ENCODE data around the gene ROR1. TPM values are rescaled to one million over a fixed set of nuclear protein-coding genes. Genes with fewer than 3 reads are reported as not detected.

ROR1 gene
- total and polyA plus RNA-seq, 2 experiments from 2014 or later: 27.6 to 47.8 TPM

DNA sequence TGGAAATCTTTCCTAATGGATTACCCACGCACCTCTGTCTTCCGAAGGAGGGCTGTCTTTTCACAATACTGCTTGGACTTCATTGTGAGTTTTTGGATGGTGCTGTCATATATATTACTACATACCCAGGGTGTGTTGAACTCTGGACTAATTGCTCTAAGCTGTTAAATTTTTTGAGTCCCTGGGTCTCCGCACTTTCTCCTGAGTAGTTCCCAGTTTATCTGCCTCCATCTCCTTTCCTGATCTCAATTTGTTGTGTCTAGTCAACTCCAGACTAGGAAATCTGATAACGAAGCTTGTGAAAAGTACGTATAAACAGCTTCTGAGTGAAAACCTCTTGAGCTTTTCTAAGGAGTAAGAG, 211.1 kb downstream of the ROR1 start:
- H3K4me1 ChIP-seq (ENCODE audit: low read depth): peaks cover 22% of the 10 kb centered on the region
- TF ChIP-seq, protein P1, sequence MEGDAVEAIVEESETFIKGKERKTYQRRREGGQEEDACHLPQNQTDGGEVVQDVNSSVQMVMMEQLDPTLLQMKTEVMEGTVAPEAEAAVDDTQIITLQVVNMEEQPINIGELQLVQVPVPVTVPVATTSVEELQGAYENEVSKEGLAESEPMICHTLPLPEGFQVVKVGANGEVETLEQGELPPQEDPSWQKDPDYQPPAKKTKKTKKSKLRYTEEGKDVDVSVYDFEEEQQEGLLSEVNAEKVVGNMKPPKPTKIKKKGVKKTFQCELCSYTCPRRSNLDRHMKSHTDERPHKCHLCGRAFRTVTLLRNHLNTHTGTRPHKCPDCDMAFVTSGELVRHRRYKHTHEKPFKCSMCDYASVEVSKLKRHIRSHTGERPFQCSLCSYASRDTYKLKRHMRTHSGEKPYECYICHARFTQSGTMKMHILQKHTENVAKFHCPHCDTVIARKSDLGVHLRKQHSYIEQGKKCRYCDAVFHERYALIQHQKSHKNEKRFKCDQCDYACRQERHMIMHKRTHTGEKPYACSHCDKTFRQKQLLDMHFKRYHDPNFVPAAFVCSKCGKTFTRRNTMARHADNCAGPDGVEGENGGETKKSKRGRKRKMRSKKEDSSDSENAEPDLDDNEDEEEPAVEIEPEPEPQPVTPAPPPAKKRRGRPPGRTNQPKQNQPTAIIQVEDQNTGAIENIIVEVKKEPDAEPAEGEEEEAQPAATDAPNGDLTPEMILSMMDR (IDR thresholded peaks at IDR 0.05; ENCODE audit: low read depth, low read length): no peak
- no peaks in the 10 kb centered on the region for H3K9me3 ChIP-seq (ENCODE audit: low read depth)
- no peak overlapping the region for H3K27ac ChIP-seq
- H3K4me3 ChIP-seq: no peak overlapping the region
- no peaks in the 10 kb centered on the region for H3K36me3 ChIP-seq
- no peak for DNase-seq (ENCODE audit: low read depth in 1 of 2, low spot score in 1 of 2)
- no peaks in the 10 kb centered on the region for H3K27me3 ChIP-seq

DNA sequence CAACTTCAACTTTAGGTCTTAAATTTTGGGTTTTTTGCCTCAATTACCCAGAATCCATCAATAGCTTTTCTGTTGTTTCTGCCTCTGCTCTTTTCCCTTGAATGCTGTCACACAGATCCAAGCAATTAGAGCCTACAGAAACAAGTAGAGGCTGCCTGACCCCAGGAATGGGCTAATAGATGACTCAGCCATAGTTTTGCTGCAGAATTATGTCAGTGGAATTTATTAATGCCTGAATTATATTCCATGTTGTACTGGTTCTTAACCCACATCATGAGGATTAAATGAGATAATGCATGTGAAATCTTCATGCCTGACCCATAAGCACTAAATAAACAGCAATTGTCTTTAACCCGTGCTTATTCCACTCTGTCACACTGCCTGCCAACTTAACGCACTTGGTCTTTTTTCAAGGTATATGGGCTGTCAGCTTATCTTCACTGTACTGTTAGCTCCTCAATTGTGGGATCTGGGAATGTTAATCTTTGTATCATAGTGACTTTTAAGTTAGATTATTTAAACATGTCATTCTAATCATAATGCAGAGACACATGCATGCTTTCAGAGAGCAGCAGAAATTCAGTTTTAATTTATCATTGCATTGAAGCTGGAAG, 213.3 kb downstream of the ROR1 start:
- H3K36me3 ChIP-seq: no peaks in the 10 kb centered on the region
- H3K9me3 ChIP-seq (ENCODE audit: low read depth): no peaks in the 10 kb centered on the region
- DNase-seq (ENCODE audit: low read depth in 1 of 2, low spot score in 1 of 2): peak in 1 of 2 donors; percentile 46
- peak overlapping the region; percentile 2 for H3K27ac ChIP-seq
- H3K4me3 ChIP-seq: no peak overlapping the region
- H3K4me1 ChIP-seq (ENCODE audit: low read depth): peaks cover 22% of the 10 kb centered on the region
- H3K27me3 ChIP-seq: no peaks in the 10 kb centered on the region
- TF ChIP-seq, protein P1 (IDR thresholded peaks at IDR 0.05; ENCODE audit: low read depth, low read length): no peak

DNA sequence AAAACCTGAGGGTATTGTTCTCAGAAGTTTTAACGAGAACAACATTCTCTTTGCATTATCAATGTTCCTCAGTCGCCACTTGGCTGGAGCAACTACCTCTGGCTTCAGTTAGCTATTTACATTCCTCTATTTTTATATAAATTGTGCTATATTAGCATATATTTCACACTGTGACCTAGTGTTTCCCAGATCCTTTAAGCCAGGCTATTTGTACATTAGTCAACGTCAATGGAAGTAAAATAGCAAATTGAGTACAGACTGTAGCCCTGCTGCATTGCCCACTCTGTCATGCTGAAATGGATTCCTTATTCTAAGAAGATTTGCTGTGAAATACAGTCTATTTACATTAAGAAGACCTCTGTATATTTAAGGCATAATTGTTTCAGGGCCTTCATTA, 213.8 kb downstream of the ROR1 start:
- Histone ChIP-seq H3K27me3 (no peaks in the 10 kb centered on the region), H3K36me3 (no peaks in the 10 kb centered on the region), H3K4me1 (ENCODE audit: low read depth) (peaks cover 22% of the 10 kb centered on the region), H3K4me3 (no peak overlapping the region), H3K27ac (peak overlapping the region; percentile 2), H3K9me3 (ENCODE audit: low read depth) (no peaks in the 10 kb centered on the region)
- no peak for DNase-seq (ENCODE audit: low read depth in 1 of 2, low spot score in 1 of 2)
- TF ChIP-seq, protein P1 (IDR thresholded peaks at IDR 0.05; ENCODE audit: low read depth, low read length): no peak

DNA sequence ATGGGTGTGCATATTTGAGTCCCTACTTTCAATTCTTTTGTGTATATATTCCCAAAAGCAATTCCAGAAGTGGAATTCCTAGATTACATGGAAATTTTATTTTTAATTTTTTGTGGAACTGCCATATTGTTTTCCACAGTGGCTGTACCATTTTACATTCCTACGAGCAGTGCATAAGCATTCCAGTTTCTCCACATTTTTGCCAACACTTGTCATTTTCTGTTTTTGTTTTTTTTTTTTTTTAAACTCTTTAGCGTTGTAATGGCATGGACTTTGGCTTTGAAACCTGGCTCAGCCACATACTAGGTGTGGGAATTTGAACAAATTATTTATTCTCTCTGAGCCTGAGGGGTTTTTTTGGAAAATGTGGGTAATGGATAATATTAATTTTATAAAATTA, 215.1 kb downstream of the ROR1 start:
- H3K4me3 ChIP-seq: no peak overlapping the region
- no peak for DNase-seq (ENCODE audit: low read depth in 1 of 2, low spot score in 1 of 2)
- H3K27ac ChIP-seq: no peak overlapping the region
- no peaks in the 10 kb centered on the region for H3K27me3 ChIP-seq
- H3K36me3 ChIP-seq: no peaks in the 10 kb centered on the region
- no peaks in the 10 kb centered on the region for H3K9me3 ChIP-seq (ENCODE audit: low read depth)
- TF ChIP-seq, protein P1 (IDR thresholded peaks at IDR 0.05; ENCODE audit: low read depth, low read length): no peak
- peaks cover 19% of the 10 kb centered on the region for H3K4me1 ChIP-seq (ENCODE audit: low read depth)

DNA sequence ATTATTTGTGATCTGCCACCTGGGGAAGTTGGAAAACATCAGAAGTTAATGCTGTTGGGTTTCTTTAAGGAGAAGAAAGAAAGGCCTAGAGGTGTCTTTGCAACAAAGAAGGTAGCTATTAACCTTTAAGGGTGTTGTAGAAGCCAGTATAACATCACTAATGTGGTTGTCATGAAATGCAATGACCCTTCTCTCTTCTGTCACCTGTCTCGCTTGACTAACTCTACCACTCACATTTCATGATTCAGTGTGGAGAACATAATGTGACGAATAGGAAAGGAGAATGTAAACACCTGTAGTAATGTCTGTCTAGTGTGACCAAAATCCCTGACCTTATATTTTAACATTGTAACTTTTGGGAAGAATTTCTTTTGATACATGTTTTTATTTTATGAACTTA, 217.9 kb downstream of the ROR1 start:
- no peak overlapping the region for H3K4me3 ChIP-seq
- H3K4me1 ChIP-seq (ENCODE audit: low read depth): peaks cover 9% of the 10 kb centered on the region
- no peaks in the 10 kb centered on the region for H3K9me3 ChIP-seq (ENCODE audit: low read depth)
- TF ChIP-seq, protein P1 (IDR thresholded peaks at IDR 0.05; ENCODE audit: low read depth, low read length): no peak
- H3K27me3 ChIP-seq: no peaks in the 10 kb centered on the region
- no peak for DNase-seq (ENCODE audit: low read depth in 1 of 2, low spot score in 1 of 2)
- H3K36me3 ChIP-seq: no peaks in the 10 kb centered on the region
- H3K27ac ChIP-seq: no peak overlapping the region
